Stimulated activated naive CD8-positive, alpha-beta T cell treated with anti-CD3 and anti-CD28 coated beads, Interleukin-15, Interleukin-2, amounts not matched to agents 100 ng/mL and 50 ng/mL, for 24 hours (primary cell): ENCODE data around the gene AMTN.
"Not testable (repeated sequence)": the region's sequence is repeated elsewhere in the genome, so short reads cannot be mapped to it uniquely, and the experiment has no call there.

Source experiments
- H3K27ac Mint-ChIP-seq: one replicate; pipeline ENCODE4 v1.8.0; 2021; ENCODE audit warnings: mild to moderate bottlenecking, mixed read lengths
- H3K27me3 Mint-ChIP-seq: one replicate; pipeline ENCODE4 v1.8.0; 2021; ENCODE audit warnings: mixed read lengths
- H3K36me3 Mint-ChIP-seq: one replicate; pipeline ENCODE4 v1.8.0; 2021; ENCODE audit warnings: low read depth, mixed read lengths
- H3K4me1 Mint-ChIP-seq: one replicate; pipeline ENCODE4 v1.8.0; 2021; ENCODE audit warnings: low read depth, mixed read lengths
- H3K4me3 Mint-ChIP-seq: one replicate; pipeline ENCODE4 v1.8.0; 2021; ENCODE audit warnings: mild to moderate bottlenecking, mixed read lengths
- H3K9me3 Mint-ChIP-seq: one replicate; pipeline ENCODE4 v1.8.0; 2021; ENCODE audit warnings: mixed read lengths

AMTN gene

GRCh38 chr4:70518269-70518668, at the start of gene AMTN:
Gene AMTN (plus strand): TSS chr4:70518569. CDS start chr4:70518778, 209 bp downstream.
- H3K9me3 Mint-ChIP-seq: no peaks in the 10 kb centered on the region

DNA sequence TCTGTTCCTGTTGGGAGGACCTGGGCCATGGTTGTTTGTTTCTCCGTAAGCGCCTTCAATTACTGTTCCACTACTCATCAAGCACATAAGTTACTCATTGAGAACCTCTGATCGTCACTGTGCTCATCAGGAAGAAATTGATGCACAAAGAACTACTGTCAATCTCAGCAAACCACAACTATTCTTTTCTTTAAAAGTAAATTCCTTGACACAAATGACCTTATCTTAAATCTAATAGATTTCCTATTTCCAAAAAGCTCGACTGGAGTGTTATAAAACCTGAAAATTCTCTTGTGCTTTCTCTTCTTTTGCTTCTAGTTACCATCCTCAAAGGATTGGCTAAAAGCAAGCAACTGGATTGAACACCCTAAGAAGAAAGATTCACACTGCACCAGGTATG, 46.5 kb upstream of the AMTN start, which contains the start of gene MUC7:
TSS of gene MUC7 (plus strand) at position 301 of the 400 bp plus-strand sequence. CDS start 1,825 bp downstream, outside the sequence.
- Mint-ChIP-seq H3K4me3 (no peak within 1 kb of the TSS), H3K36me3 (no peaks in the 10 kb centered on the region), H3K4me1 (no peaks in the 10 kb centered on the region), H3K9me3 (no peaks in the 10 kb centered on the region), H3K27me3 (no peaks in the 10 kb centered on the region), H3K27ac (no peak within 1 kb of the TSS)

More at GRCh38 chr4:70518269-70518668, at the start of gene AMTN:
- Mint-ChIP-seq H3K4me1 (no peaks in the 10 kb centered on the region), H3K36me3 (no peaks in the 10 kb centered on the region), H3K27me3 (peaks cover 9% of the 10 kb centered on the region), H3K4me3 (no peak within 1 kb of the TSS), H3K27ac (no peak within 1 kb of the TSS)

- Mint-ChIP-seq H3K27ac (no peak overlapping the region), H3K36me3 (no peaks in the 10 kb centered on the region), H3K4me1 (no peaks in the 10 kb centered on the region), H3K27me3 (no peaks in the 10 kb centered on the region), H3K9me3 (no peaks in the 10 kb centered on the region), H3K4me3 (no peak overlapping the region)
Measured at GRCh38 chr4:70473679-70474078, 44.7 kb upstream of the AMTN start.

GRCh38 chr4:70488748-70489147, 29.6 kb upstream of the AMTN start:
- Mint-ChIP-seq H3K27me3 (peaks cover 7% of the 10 kb centered on the region), H3K36me3 (no peaks in the 10 kb centered on the region), H3K27ac (no peak overlapping the region), H3K9me3 (no peaks in the 10 kb centered on the region), H3K4me3 (no peak overlapping the region), H3K4me1 (no peaks in the 10 kb centered on the region)

DNA sequence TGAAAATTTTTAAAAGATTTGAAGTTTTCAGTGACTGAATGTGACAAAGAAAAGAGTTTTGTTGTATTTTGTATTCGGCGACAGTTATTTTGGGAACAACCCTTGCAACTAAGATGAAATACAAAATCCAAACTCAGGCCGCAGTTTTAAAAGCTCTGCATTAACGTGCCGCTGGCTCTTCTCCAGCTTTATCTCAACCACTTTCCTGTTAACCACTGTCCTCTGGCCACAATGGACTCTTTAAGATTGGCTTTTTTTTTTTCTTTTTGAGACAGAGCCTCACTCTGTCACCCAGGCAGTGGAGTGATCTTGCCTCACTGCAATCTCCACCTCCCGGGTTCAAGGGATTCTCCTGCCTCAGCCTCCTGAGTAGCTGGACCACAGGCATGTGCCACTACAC, 22.1 kb upstream of the AMTN start:
- Mint-ChIP-seq H3K4me1 (no peaks in the 10 kb centered on the region), H3K36me3 (no peaks in the 10 kb centered on the region), H3K4me3 (no peak overlapping the region), H3K9me3 (no peaks in the 10 kb centered on the region), H3K27ac (no peak overlapping the region), H3K27me3 (peaks cover 14% of the 10 kb centered on the region)

- not testable (repeated sequence) for H3K27ac Mint-ChIP-seq, H3K4me1 Mint-ChIP-seq, H3K27me3 Mint-ChIP-seq, H3K4me3 Mint-ChIP-seq, H3K36me3 Mint-ChIP-seq, H3K9me3 Mint-ChIP-seq
Measured at GRCh38 chr4:70501838-70502237, 16.5 kb upstream of the AMTN start.

GRCh38 chr4:70504733-70505132, 13.6 kb upstream of the AMTN start:
- H3K36me3 Mint-ChIP-seq: no peaks in the 10 kb centered on the region
- no peaks in the 10 kb centered on the region for H3K4me1 Mint-ChIP-seq
- no peaks in the 10 kb centered on the region for H3K9me3 Mint-ChIP-seq
- no peak overlapping the region for H3K27ac Mint-ChIP-seq
- no peak overlapping the region for H3K4me3 Mint-ChIP-seq
- H3K27me3 Mint-ChIP-seq: peaks cover 3% of the 10 kb centered on the region

- Mint-ChIP-seq H3K9me3 (no peaks in the 10 kb centered on the region), H3K36me3 (no peaks in the 10 kb centered on the region), H3K4me3 (no peak overlapping the region), H3K27ac (no peak overlapping the region), H3K4me1 (no peaks in the 10 kb centered on the region), H3K27me3 (peaks cover 3% of the 10 kb centered on the region)
Measured at GRCh38 chr4:70505151-70505748, 13.1 kb upstream of the AMTN start.

DNA sequence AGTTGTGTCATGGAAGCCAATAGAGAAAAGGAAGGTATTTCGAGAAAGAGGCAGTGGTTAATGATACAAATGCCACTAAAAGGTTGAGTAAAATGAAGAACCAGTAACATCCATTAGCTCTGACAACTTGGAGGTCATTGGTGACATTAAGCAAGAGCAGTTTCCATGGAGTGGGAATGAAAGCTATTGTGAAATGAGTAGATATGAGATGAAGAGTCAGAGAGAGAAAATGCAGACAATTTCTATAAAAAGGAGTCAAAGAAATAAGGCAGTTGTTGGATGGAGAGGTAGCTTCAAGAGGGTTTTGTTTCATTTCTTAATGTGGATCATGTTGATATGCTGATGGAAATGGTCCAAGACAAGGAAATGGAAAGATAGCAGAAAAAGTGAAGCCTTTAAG, 9.6 kb upstream of the AMTN start:
- Mint-ChIP-seq H3K4me1 (no peaks in the 10 kb centered on the region), H3K36me3 (no peaks in the 10 kb centered on the region)

DNA sequence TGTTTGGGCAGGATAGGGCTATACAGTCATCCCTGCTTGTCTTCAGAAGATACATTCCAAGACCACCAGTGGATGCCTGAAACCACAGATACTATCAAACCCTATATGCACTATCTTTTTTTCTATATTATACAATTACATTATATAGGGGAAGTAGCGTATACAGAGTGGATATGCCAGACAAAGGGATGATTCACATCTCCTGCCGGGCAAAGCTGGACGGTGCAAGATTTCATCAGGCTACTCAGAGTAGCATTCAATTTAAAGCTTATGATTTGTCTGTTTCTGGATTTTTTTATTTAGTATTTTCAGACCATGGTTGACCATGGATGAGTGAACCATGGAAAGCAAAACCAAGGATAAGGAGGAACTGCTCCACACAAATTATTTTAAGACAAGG, 7.0 kb upstream of the AMTN start:
- Mint-ChIP-seq H3K27me3 (peaks cover 10% of the 10 kb centered on the region), H3K9me3 (no peaks in the 10 kb centered on the region), H3K36me3 (no peaks in the 10 kb centered on the region), H3K4me1 (no peaks in the 10 kb centered on the region), H3K4me3 (no peak overlapping the region), H3K27ac (no peak overlapping the region)

More for the DNA sequence above, 9.6 kb upstream of the AMTN start:
- Mint-ChIP-seq H3K27me3 (peaks cover 10% of the 10 kb centered on the region), H3K9me3 (no peaks in the 10 kb centered on the region), H3K4me3 (no peak overlapping the region), H3K27ac (no peak overlapping the region)

GRCh38 chr4:70515367-70516250, 2.8 kb upstream of the AMTN start:
- Mint-ChIP-seq H3K36me3 (no peaks in the 10 kb centered on the region), H3K4me1 (no peaks in the 10 kb centered on the region), H3K9me3 (no peaks in the 10 kb centered on the region), H3K27me3 (peaks cover 10% of the 10 kb centered on the region), H3K4me3 (no peak overlapping the region), H3K27ac (no peak overlapping the region)

- Mint-ChIP-seq H3K27ac (no peak overlapping the region), H3K36me3 (no peaks in the 10 kb centered on the region), H3K4me3 (no peak overlapping the region), H3K27me3 (peaks cover 4% of the 10 kb centered on the region), H3K9me3 (no peaks in the 10 kb centered on the region), H3K4me1 (no peaks in the 10 kb centered on the region)
Measured at GRCh38 chr4:70518716-70519115, 347 bp downstream of the AMTN start.

- H3K9me3 Mint-ChIP-seq: no peaks in the 10 kb centered on the region
- H3K27me3 Mint-ChIP-seq: peaks cover 9% of the 10 kb centered on the region
- H3K36me3 Mint-ChIP-seq: no peaks in the 10 kb centered on the region
- H3K4me1 Mint-ChIP-seq: no peaks in the 10 kb centered on the region
- no peak overlapping the region for H3K4me3 Mint-ChIP-seq
- no peak overlapping the region for H3K27ac Mint-ChIP-seq
Measured at GRCh38 chr4:70522626-70523025, 4.3 kb downstream of the AMTN start.

DNA sequence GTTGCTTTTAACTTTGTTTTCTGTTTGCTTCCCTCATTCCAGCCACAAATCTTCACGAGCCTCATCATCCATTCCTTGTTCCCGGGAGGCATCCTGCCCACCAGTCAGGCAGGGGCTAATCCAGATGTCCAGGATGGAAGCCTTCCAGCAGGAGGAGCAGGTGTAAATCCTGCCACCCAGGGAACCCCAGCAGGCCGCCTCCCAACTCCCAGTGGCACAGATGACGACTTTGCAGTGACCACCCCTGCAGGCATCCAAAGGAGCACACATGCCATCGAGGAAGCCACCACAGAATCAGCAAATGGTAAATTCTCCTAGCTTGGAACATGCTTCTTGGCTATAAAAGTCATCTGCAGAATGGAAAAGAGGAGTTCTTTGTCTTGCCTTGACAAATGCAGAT, 12.6 kb downstream of the AMTN start:
- Mint-ChIP-seq H3K27me3 (peaks cover 17% of the 10 kb centered on the region), H3K27ac (no peak overlapping the region), H3K4me1 (no peaks in the 10 kb centered on the region), H3K4me3 (no peak overlapping the region), H3K36me3 (no peaks in the 10 kb centered on the region), H3K9me3 (no peaks in the 10 kb centered on the region)

GRCh38 chr4:70531981-70532380, 13.6 kb downstream of the AMTN start:
- H3K9me3 Mint-ChIP-seq: no peaks in the 10 kb centered on the region
- no peaks in the 10 kb centered on the region for H3K36me3 Mint-ChIP-seq
- peaks cover 15% of the 10 kb centered on the region for H3K27me3 Mint-ChIP-seq
- H3K27ac Mint-ChIP-seq: no peak overlapping the region
- no peaks in the 10 kb centered on the region for H3K4me1 Mint-ChIP-seq
- H3K4me3 Mint-ChIP-seq: no peak overlapping the region
